Endothelial cell (in vitro differentiated cells): Measurements from ENCODE around the gene SLC26A8. TPM values are rescaled to one million over a fixed set of nuclear protein-coding genes. Genes with fewer than 3 reads are reported as not detected.

ENCODE experiments used
- DNase-seq: peaks from one replicate; pipeline ENCODE4 v3.0.0; 2021; ENCODE audit warnings: low spot score
- H3K27ac Mint-ChIP-seq: one replicate; pipeline ENCODE4 v1.8.0; 2021; ENCODE audit warnings: mixed read lengths, inconsistent platforms; ENCODE audit not compliant: unreplicated experiment
- H3K27me3 Mint-ChIP-seq: one replicate; pipeline ENCODE4 v1.8.0; 2021; ENCODE audit warnings: mild to moderate bottlenecking, moderate library complexity, mixed read lengths, inconsistent platforms; ENCODE audit not compliant: unreplicated experiment
- H3K36me3 Mint-ChIP-seq: one replicate; pipeline ENCODE4 v1.8.0; 2021; ENCODE audit warnings: mild to moderate bottlenecking, low read depth, mixed read lengths, inconsistent platforms; ENCODE audit not compliant: unreplicated experiment
- H3K4me1 Mint-ChIP-seq: one replicate; pipeline ENCODE4 v1.8.0; 2021; ENCODE audit warnings: mild to moderate bottlenecking, mixed read lengths, inconsistent platforms; ENCODE audit not compliant: unreplicated experiment
- H3K4me3 Mint-ChIP-seq: one replicate; pipeline ENCODE4 v1.8.0; 2021; ENCODE audit warnings: mild to moderate bottlenecking, mixed read lengths, inconsistent platforms; ENCODE audit not compliant: unreplicated experiment
- H3K9me3 Mint-ChIP-seq: one replicate; pipeline ENCODE4 v1.8.0; 2021; ENCODE audit warnings: mixed read lengths, inconsistent platforms; ENCODE audit not compliant: unreplicated experiment
- CTCF ChIP-seq: fragments of 200-600 bp; sonication (generic); IDR thresholded peaks from one replicate; pipeline ENCODE4 v1.5.0; 2021; ENCODE audit warnings: antibody characterized with exemption; ENCODE audit not compliant: unreplicated experiment
- total RNA-seq: library from RNA; stranded (reverse); fragmentation: NEBNext Ultra II Directional; extraction: Animal tissue kit (Norgen Biotek cat#: 25700); gene quantifications from one replicate; pipeline ENCODE4 v1.2.1, GENCODE V29; 2021; ENCODE audit not compliant: unreplicated experiment

Gene SLC26A8
- total RNA-seq, 1 donor from 2014 or later = 0.97 TPM

- DNase-seq = no peak
- H3K27me3 Mint-ChIP-seq = no peaks in the 10 kb centered on the region
- no peak overlapping the region for H3K4me3 Mint-ChIP-seq
- no peak overlapping the region for H3K27ac Mint-ChIP-seq
- no peaks in the 10 kb centered on the region for H3K9me3 Mint-ChIP-seq
- no peaks in the 10 kb centered on the region for H3K36me3 Mint-ChIP-seq
- peaks cover 2% of the 10 kb centered on the region for H3K4me1 Mint-ChIP-seq
- no peak for TF ChIP-seq CTCF
Measured at GRCh38 chr6:36052097-36052496, 27.7 kb upstream of the SLC26A8 start.

- no peaks in the 10 kb centered on the region for H3K36me3 Mint-ChIP-seq
- TF ChIP-seq CTCF = no peak
- no peak for DNase-seq
- no peak overlapping the region for H3K4me3 Mint-ChIP-seq
- H3K27me3 Mint-ChIP-seq = peaks cover 1% of the 10 kb centered on the region
- no peaks in the 10 kb centered on the region for H3K9me3 Mint-ChIP-seq
- peaks cover 5% of the 10 kb centered on the region for H3K4me1 Mint-ChIP-seq
- no peak overlapping the region for H3K27ac Mint-ChIP-seq
Measured at GRCh38 chr6:36050947-36051710, 26.7 kb upstream of the SLC26A8 start.

- TF ChIP-seq CTCF = no peak
- DNase-seq = no peak
- H3K4me3 Mint-ChIP-seq = no peak overlapping the region
- H3K27ac Mint-ChIP-seq = no peak overlapping the region
- no peaks in the 10 kb centered on the region for H3K9me3 Mint-ChIP-seq
- H3K27me3 Mint-ChIP-seq = peaks cover 1% of the 10 kb centered on the region
- H3K36me3 Mint-ChIP-seq = no peaks in the 10 kb centered on the region
- H3K4me1 Mint-ChIP-seq = peaks cover 5% of the 10 kb centered on the region
Measured at GRCh38 chr6:36050305-36050704, 25.9 kb upstream of the SLC26A8 start.

- no peak for DNase-seq
- Mint-ChIP-seq H3K4me3 (no peak overlapping the region), H3K36me3 (no peaks in the 10 kb centered on the region), H3K4me1 (peaks cover 5% of the 10 kb centered on the region), H3K9me3 (no peaks in the 10 kb centered on the region), H3K27ac (no peak overlapping the region), H3K27me3 (peaks cover 1% of the 10 kb centered on the region)
- no peak for TF ChIP-seq CTCF
Measured at GRCh38 chr6:36049582-36049981, 25.1 kb upstream of the SLC26A8 start.

- Mint-ChIP-seq H3K4me3 (no peak overlapping the region), H3K27ac (no peak overlapping the region), H3K4me1 (peaks cover 21% of the 10 kb centered on the region), H3K9me3 (no peaks in the 10 kb centered on the region), H3K27me3 (peaks cover 1% of the 10 kb centered on the region), H3K36me3 (no peaks in the 10 kb centered on the region)
- no peak for DNase-seq
- TF ChIP-seq CTCF = no peak
Measured at GRCh38 chr6:36042618-36043260, 18.3 kb upstream of the SLC26A8 start.
